Mucosa of descending colon (tissue), 3 donors: ENCODE results near the gene KCNAB3. TPM values are rescaled to one million over a fixed set of nuclear protein-coding genes. Genes with fewer than 3 reads are reported as not detected.

Experiments used
- ATAC-seq: fragments of 200-7000 bp; cut with Tn5 transposase; one replicate; pipeline ENCODE4 v1.9.1; 2020; ENCODE audit warnings: mild to moderate bottlenecking, moderate library complexity
- DNase-seq, 3 donors: peaks; one replicate each; pipeline ENCODE4 v3.0.0-alpha.2; 2020
- H3K36me3 ChIP-seq: fragments of 200-600 bp; one replicate; pipeline ENCODE4 v1.8.0; 2021; ENCODE audit warnings: low read depth, mild to moderate bottlenecking
- H3K4me1 ChIP-seq: fragments of 200-600 bp; one replicate; pipeline ENCODE4 v1.8.0; 2021; ENCODE audit warnings: low read depth, mild to moderate bottlenecking
- H3K4me3 ChIP-seq: fragments of 200-600 bp; one replicate; pipeline ENCODE4 v1.8.0; 2021; ENCODE audit warnings: mild to moderate bottlenecking
- H3K9me3 ChIP-seq: fragments of 200-600 bp; one replicate; pipeline ENCODE4 v1.8.0; 2021; ENCODE audit warnings: mild to moderate bottlenecking
- CTCF ChIP-seq: fragments of 200-600 bp; IDR thresholded peaks from one replicate; pipeline ENCODE4 v1.8.0; 2022; ENCODE audit warnings: antibody characterized with exemption, mild to moderate bottlenecking
- intact Hi-C, 2 donors: fragments of 100-400 bp; cut with DNase I in 1 of 2; cut with micrococcal nuclease in 1 of 2; formaldehyde crosslinking; loops; one replicate each; pipeline versions ENCODE4 v1.11.0 to v1.11.1; 2022; cut with DNase I, micrococcal nuclease
- total RNA-seq, 3 donors: library from RNA; stranded (reverse); fragmentation: NEBNext Ultra II Directional in 2 of 3; extraction: Animal tissue kit (Norgen Biotek cat#: 25700) in 2 of 3; gene quantifications; one replicate each; pipeline versions ENCODE4 v1.2.1 to v1.2.4, GENCODE V29; 2021 to 2023
- donor health status: DM: no; HTN: no; CAD: no; lungs with moderate emphysema.
- donor health status: DM: no; HTN: no; CAD: no.
- donor health status: DM: no; HTN: yes; CAD: no.

KCNAB3 gene
- total RNA-seq, 3 donors from 2014 or later: 3.3 to 5.5 (median 3.9) TPM

- H3K36me3 ChIP-seq: no peaks in the 10 kb centered on the region
- no peak overlapping the region for H3K4me3 ChIP-seq
- ATAC-seq (no peak), DNase-seq (no peak)
- TF ChIP-seq CTCF: no peak
- H3K4me1 ChIP-seq: peaks cover 2% of the 10 kb centered on the region
- H3K9me3 ChIP-seq: peaks cover 22% of the 10 kb centered on the region
- intact Hi-C loops: no loop called here
Observed at GRCh38 chr17:7971651-7972050, 42.0 kb upstream of the KCNAB3 start.

- no peak for ATAC-seq
- TF ChIP-seq CTCF: no peak
- Histone ChIP-seq H3K9me3 (peaks cover 7% of the 10 kb centered on the region), H3K36me3 (no peaks in the 10 kb centered on the region), H3K4me1 (no peaks in the 10 kb centered on the region), H3K4me3 (no peak overlapping the region)
- DNase-seq: no peak
- intact Hi-C loops: no loop called here
Observed at GRCh38 chr17:7969433-7969832, 39.8 kb upstream of the KCNAB3 start.

GRCh38 chr17:7967751-7968150, 38.1 kb upstream of the KCNAB3 start:
- no peaks in the 10 kb centered on the region for H3K4me1 ChIP-seq
- ATAC-seq: no peak
- TF ChIP-seq CTCF: no peak
- no peaks in the 10 kb centered on the region for H3K36me3 ChIP-seq
- no peaks in the 10 kb centered on the region for H3K9me3 ChIP-seq
- no peak overlapping the region for H3K4me3 ChIP-seq
- no peak for DNase-seq
- intact Hi-C loops: no loop called here

GRCh38 chr17:7961421-7961820, 31.8 kb upstream of the KCNAB3 start:
- Histone ChIP-seq H3K4me3 (no peak overlapping the region), H3K4me1 (no peaks in the 10 kb centered on the region), H3K9me3 (no peaks in the 10 kb centered on the region), H3K36me3 (no peaks in the 10 kb centered on the region)
- DNase-seq (no peak), ATAC-seq (no peak)
- intact Hi-C loops: no loop called here
- no peak for TF ChIP-seq CTCF

- DNase-seq (no peak), ATAC-seq (no peak)
- TF ChIP-seq CTCF: no peak
- H3K9me3 ChIP-seq: no peaks in the 10 kb centered on the region
- no peaks in the 10 kb centered on the region for H3K36me3 ChIP-seq
- intact Hi-C loops: no loop called here
- no peaks in the 10 kb centered on the region for H3K4me1 ChIP-seq
- H3K4me3 ChIP-seq: no peak overlapping the region
Observed at GRCh38 chr17:7959503-7960253, 30.0 kb upstream of the KCNAB3 start.
